HEK293 (cell line): ENCODE measurements around the gene NTSR1.
A peak's percentile ranks its signal among the peaks of the same experiment; 100 is the strongest.

ENCODE experiments used
- CTCF ChIA-PET: fragments of 350-600 bp; formaldehyde crosslinking; extraction: SDS; loops from one replicate; lab custom pipeline; 2021; ENCODE audit warnings: antibody characterized with exemption; lab: Yijun Ruan, JAX
- POLR2A ChIA-PET: fragments of 300-600 bp; formaldehyde crosslinking; extraction: SDS; loops from one replicate; lab custom pipeline; 2020; ENCODE audit warnings: antibody characterized with exemption, inconsistent platforms; lab: Yijun Ruan, JAX
- H3K27ac ChIP-seq: fragments of 200-500 bp; sonication (Bioruptor generic); 2 replicates; pipeline ENCODE4 v1.5.1; 2014; ENCODE audit warnings: low read depth, low read length, control low read depth, inconsistent platforms; ENCODE audit errors: extremely low read depth
- H3K36me3 ChIP-seq, 2 experiments: fragments of 200-500 bp in 1 of 2; sonication (Bioruptor generic) in 1 of 2; 1 replicate in 1 of 2; 2 replicates in 1 of 2; pipeline ENCODE4 v1.5.1; 2014 to 2017; ENCODE audit warnings: inconsistent platforms in 2 of 2, low read length in 2 of 2; ENCODE audit not compliant: control insufficient read depth in 2 of 2, insufficient read depth in 1 of 2
- H3K4me1 ChIP-seq: fragments of 200-500 bp; sonication (Bioruptor generic); 2 replicates; pipeline ENCODE4 v1.5.1; 2014; ENCODE audit warnings: mild to moderate bottlenecking, low read length, inconsistent platforms; ENCODE audit not compliant: control insufficient read depth, insufficient read depth
- H3K4me3 ChIP-seq: 2 replicates; pipeline ENCODE4 v1.5.1; 2011; ENCODE audit warnings: low read depth, mild to moderate bottlenecking, control low read depth, low read length, moderate library complexity
- H3K9me3 ChIP-seq: fragments of 200-500 bp; sonication (Bioruptor generic); 2 replicates; pipeline ENCODE4 v1.5.1; 2014; ENCODE audit warnings: low read depth, low read length, inconsistent platforms; ENCODE audit not compliant: control insufficient read depth, insufficient read depth
- BCL11A ChIP-seq: fragments of 450-650 bp; formaldehyde crosslinking; IDR thresholded peaks from 2 replicates; pipeline ENCODE4 v1.5.1; 2016; ENCODE audit warnings: low read depth, missing biosample characterization, missing genetic modification characterization
- GLIS2 ChIP-seq: fragments of 450-650 bp; formaldehyde crosslinking; IDR thresholded peaks from 2 replicates; pipeline ENCODE4 v1.5.1; 2016; ENCODE audit warnings: missing biosample characterization, missing genetic modification characterization
- REST ChIP-seq: fragments of 450-650 bp; formaldehyde crosslinking; IDR thresholded peaks from 2 replicates; pipeline ENCODE4 v1.5.1; 2016; ENCODE audit warnings: missing biosample characterization, missing genetic modification characterization
- ZBTB20 ChIP-seq: fragments of 450-650 bp; formaldehyde crosslinking; IDR thresholded peaks from 2 replicates; pipeline ENCODE4 v1.5.1; 2016; ENCODE audit warnings: missing biosample characterization, missing genetic modification characterization
- ZBTB44 ChIP-seq: fragments of 450-650 bp; IDR thresholded peaks from 2 replicates; pipeline ENCODE4 v1.5.1; 2018; ENCODE audit warnings: missing biosample characterization, mild to moderate bottlenecking, missing genetic modification characterization
- ZNF221 ChIP-seq: fragments of 450-650 bp; formaldehyde crosslinking; IDR thresholded peaks from 2 replicates; pipeline ENCODE4 v1.5.1; 2017; ENCODE audit warnings: missing biosample characterization, missing genetic modification characterization, borderline replicate concordance
- ZNF24 ChIP-seq: fragments of 450-650 bp; formaldehyde crosslinking; IDR thresholded peaks from 2 replicates; pipeline ENCODE4 v1.5.1; 2016; ENCODE audit warnings: missing biosample characterization, missing genetic modification characterization
- ZNF449 ChIP-seq: fragments of 450-650 bp; formaldehyde crosslinking; IDR thresholded peaks from 2 replicates; pipeline ENCODE4 v1.5.1; 2017; ENCODE audit warnings: missing biosample characterization, mild to moderate bottlenecking, missing genetic modification characterization, moderate library complexity
- ZNF596 ChIP-seq: fragments of 450-650 bp; IDR thresholded peaks from 2 replicates; pipeline ENCODE4 v1.5.0; 2018; ENCODE audit warnings: missing biosample characterization, mild to moderate bottlenecking, missing genetic modification characterization, moderate library complexity

The NTSR1 gene

GRCh38 chr20:62772103-62772611, 63.5 kb downstream of the NTSR1 start:
- ChIA-PET CTCF (interaction anchor here (1.4 to 2.1 kb wide), 2 partner anchors 19 to 36 kb away, joined by 3 to 10 read pairs; no protein-coding TSS in a partner anchor), POLR2A (no interaction called here)
- Histone ChIP-seq H3K27ac (no peak overlapping the region), H3K4me1 (0 out of 2 replicates have a peak, but pooled peaks cover 3% of the 10 kb centered on the region), H3K36me3 (no peaks in the 10 kb centered on the region), H3K4me3 (no peak overlapping the region), H3K9me3 (no peaks in the 10 kb centered on the region)
- no peak for TF ChIP-seq ZNF24 (tag by site-specific recombination)

GRCh38 chr20:62772619-62772989, 64.0 kb downstream of the NTSR1 start:
- TF ChIP-seq GLIS2 (tag by site-specific recombination) (no peak), ZNF449 (tag by site-specific recombination) (no peak), ZBTB44 (tag by site-specific recombination) (no peak), ZNF596 (tag by site-specific recombination) (no peak), ZBTB20 (tag by site-specific recombination) (no peak)
- no peak overlapping the region for H3K4me3 ChIP-seq
- CTCF ChIA-PET, result interaction anchor here (1.3 to 2.1 kb wide), 3 partner anchors 19 to 105 kb away, joined by 3 to 10 read pairs (median 4); no protein-coding TSS in a partner anchor
- POLR2A ChIA-PET, result no interaction called here
- H3K9me3 ChIP-seq, result no peaks in the 10 kb centered on the region
- no peak overlapping the region for H3K27ac ChIP-seq
- H3K36me3 ChIP-seq, result no peaks in the 10 kb centered on the region
- H3K4me1 ChIP-seq, result 0 out of 2 replicates have a peak, but pooled peaks cover 3% of the 10 kb centered on the region

GRCh38 chr20:62772990-62773844, 64.6 kb downstream of the NTSR1 start:
- CTCF ChIA-PET, result interaction anchor here (1.3 to 2.1 kb wide), 3 partner anchors 18 to 105 kb away, joined by 3 to 10 read pairs (median 4); no protein-coding TSS in a partner anchor
- Histone ChIP-seq H3K4me1 (0 out of 2 replicates have a peak, but pooled peaks cover 3% of the 10 kb centered on the region), H3K9me3 (no peaks in the 10 kb centered on the region), H3K36me3 (no peaks in the 10 kb centered on the region), H3K27ac (no peak overlapping the region), H3K4me3 (no peak overlapping the region)
- POLR2A ChIA-PET, result no interaction called here
- TF ChIP-seq ZNF221 (tag by site-specific recombination) (no peak), BCL11A (tag by site-specific recombination) (no peak), REST (tag by site-specific recombination) (0 out of 2 replicates have a peak, but pooled peaks have one; percentile 20)
